Endothelial cell of umbilical vein (primary cell): ENCODE measurements around the gene TMEM200B. TPM values are rescaled to one million over a fixed set of nuclear protein-coding genes. Genes with fewer than 3 reads are reported as not detected.

Experiments
- BruUV-seq: library from RNA; stranded (reverse); fragments of 400-500 nt; replicated peaks from 2 replicates; lab custom pipeline; 2021; lab: Mats Ljungman, UMichigan
- CTCF ChIA-PET: fragments of 300-600, 350-600 bp; sonication (Branson Sonifier 250); formaldehyde crosslinking; loops from one replicate; lab custom pipeline; 2021; ENCODE audit warnings: antibody characterized with exemption, inconsistent platforms; lab: Charles Lee
- POLR2A ChIA-PET: fragments of 300-600, 350-600 bp; sonication (Branson Sonifier 250); formaldehyde crosslinking; loops from one replicate; lab custom pipeline; 2021; ENCODE audit warnings: antibody characterized with exemption, inconsistent platforms; lab: Charles Lee
- DNase-seq: peaks from one replicate; pipeline ENCODE4 v3.0.0-alpha.2; 2011; ENCODE audit warnings: low read depth, low spot score
- FAIRE-seq: peaks from 2 replicates; lab custom pipeline; 2011; peaks lifted over from hg19 to GRCh38; lab: Jason Lieb, UNC
- H2AFZ ChIP-seq: 2 replicates; pipeline ENCODE4 v1.6.0; 2012; ENCODE audit warnings: low read depth, low read length, control low read depth, inconsistent platforms
- H3K27ac ChIP-seq: 2 replicates; pipeline ENCODE4 v1.5.1; 2011; ENCODE audit warnings: low read depth, mild to moderate bottlenecking, control low read depth, low read length, moderate library complexity; ENCODE audit not compliant: insufficient read depth
- H3K27me3 ChIP-seq, 2 experiments: 2 replicates each; pipeline versions ENCODE4 v1.6.0 to v1.6.1; 2011; ENCODE audit warnings: low read length in 2 of 2, mixed read lengths in 1 of 2; ENCODE audit not compliant: control insufficient read depth in 2 of 2, insufficient read depth in 2 of 2
- H3K36me3 ChIP-seq, 2 experiments: 2 replicates in 1 of 2; 3 replicates in 1 of 2; pipeline ENCODE4 v1.5.1; 2011; ENCODE audit warnings: low read length in 2 of 2, mild to moderate bottlenecking in 1 of 2, moderate library complexity in 1 of 2; ENCODE audit not compliant: control insufficient read depth in 2 of 2, insufficient read depth in 2 of 2; ENCODE audit errors: extremely low read depth in 1 of 2
- H3K4me1 ChIP-seq: 3 replicates; pipeline ENCODE4 v1.5.1; 2011; ENCODE audit warnings: mild to moderate bottlenecking, low read length; ENCODE audit not compliant: control insufficient read depth, insufficient read depth; ENCODE audit errors: extremely low read depth
- H3K4me2 ChIP-seq: 2 replicates; pipeline ENCODE4 v1.6.1; 2011; ENCODE audit warnings: low read length, control low read depth, mixed read lengths; ENCODE audit not compliant: insufficient read depth
- H3K4me3 ChIP-seq, 3 experiments: fragments of 200-600 bp in 1 of 3; sonication (generic), shearing (Covaris generic) in 1 of 3; replicated peaks in 1 of 3; 2 replicates each; pipeline ENCODE4 v1.5.1; 2011 to 2016; ENCODE audit warnings: control low read depth in 3 of 3, low read length in 3 of 3, mild to moderate bottlenecking in 2 of 3, inconsistent platforms in 1 of 3, low read depth in 1 of 3, moderate library complexity in 1 of 3; ENCODE audit not compliant: insufficient read depth in 1 of 3
- H3K79me2 ChIP-seq: 2 replicates; pipeline ENCODE4 v1.6.0; 2012; ENCODE audit warnings: low read length, inconsistent platforms; ENCODE audit not compliant: control insufficient read depth, insufficient read depth
- H3K9ac ChIP-seq: replicated peaks from 2 replicates; pipeline ENCODE3; 2011; ENCODE audit warnings: low read length, control low read depth; ENCODE audit not compliant: insufficient read depth; ENCODE audit errors: extremely low read depth
- H3K9me1 ChIP-seq: replicated peaks from 3 replicates; pipeline ENCODE4 v1.6.0; 2011; ENCODE audit warnings: mild to moderate bottlenecking, low read length; ENCODE audit not compliant: control insufficient read depth, insufficient read depth; ENCODE audit errors: extremely low read depth
- H3K9me3 ChIP-seq: replicated peaks from 2 replicates; pipeline ENCODE4 v1.5.1; 2012; ENCODE audit warnings: low read length, inconsistent platforms; ENCODE audit not compliant: control insufficient read depth, insufficient read depth
- H4K20me1 ChIP-seq: replicated peaks from 2 replicates; pipeline ENCODE3; 2011; ENCODE audit warnings: mild to moderate bottlenecking, low read length; ENCODE audit not compliant: control insufficient read depth, insufficient read depth; ENCODE audit errors: extremely low read depth
- CTCF ChIP-seq, 2 donors: IDR thresholded peaks; 1 replicate in 1 of 2; 2 replicates in 1 of 2; pipeline ENCODE4 v1.5.1; 2011; ENCODE audit warnings: low read length in 2 of 2, mild to moderate bottlenecking in 2 of 2, moderate library complexity in 2 of 2, control low read depth in 1 of 2, inconsistent platforms in 1 of 2, low read depth in 1 of 2; ENCODE audit not compliant: insufficient read depth in 1 of 2; ENCODE audit errors: extremely low read depth in 1 of 2
- EZH2 ChIP-seq: IDR thresholded peaks from 2 replicates; pipeline ENCODE4 v1.6.1; 2012; ENCODE audit warnings: borderline replicate concordance, low read depth, mild to moderate bottlenecking, moderate library complexity, low read length, inconsistent platforms; ENCODE audit not compliant: severe bottlenecking
- GATA2 ChIP-seq: IDR thresholded peaks from 2 replicates; pipeline ENCODE4 v1.7.0; 2011; ENCODE audit warnings: low read depth, mild to moderate bottlenecking, moderate library complexity, mixed read lengths, low read length; ENCODE audit not compliant: insufficient read length, insufficient read depth
- JUN ChIP-seq: IDR thresholded peaks from 2 replicates; pipeline ENCODE4 v1.6.1; 2011; ENCODE audit warnings: borderline replicate concordance, low read depth; ENCODE audit not compliant: insufficient read length, insufficient read depth
- MYC ChIP-seq: IDR thresholded peaks from one replicate; pipeline ENCODE4 v1.6.1; 2011; ENCODE audit warnings: mild to moderate bottlenecking, low read depth, low read length
- POLR2A ChIP-seq: IDR thresholded peaks from 2 replicates; pipeline ENCODE4 v1.6.1; 2012; ENCODE audit warnings: low read depth, mild to moderate bottlenecking, control low read depth, low read length
- POLR2AphosphoS5 ChIP-seq: IDR thresholded peaks from 2 replicates; pipeline ENCODE4 v1.6.1; 2012; ENCODE audit warnings: low read depth, mild to moderate bottlenecking, control low read depth, low read length, moderate library complexity; ENCODE audit not compliant: insufficient read depth
- dilution Hi-C: fragments of 300-500 bp; cut with MboI; formaldehyde crosslinking; loops from one replicate; pipeline ENCODE4 v1.15.0; 2019; ENCODE audit warnings: low sequenced_read_pairs; ENCODE audit not compliant: extremely low pct_ligation_motif_present
- intact Hi-C: fragments of 100-400 bp; cut with micrococcal nuclease; formaldehyde crosslinking; loops from one replicate; pipeline ENCODE4 v1.10.0; 2022
- polyA plus RNA-seq, 4 experiments: library from polyadenylated mRNA; depleted of rRNA in 3 of 4; stranded (reverse) in 3 of 4; unstranded in 1 of 4; fragments of >200 nt; gene quantifications; 2 replicates each; pipeline versions ENCODE4 v1.2.1 to v1.2.3, GENCODE V29; 2011 to 2012; ENCODE audit warnings: missing spikeins in 1 of 4
- total RNA-seq: library from RNA; stranded (reverse); gene quantifications from 2 replicates; pipeline ENCODE4 v1.2.3, GENCODE V29; 2021

TMEM200B gene
- total and polyA plus RNA-seq, 2 donors (not counting 3 experiments of a cell fraction or from before 2014, with no cell fraction given), result 0.72 to 1.6 TPM

- POLR2A ChIA-PET, result no interaction called here
- intact Hi-C loops, result no loop called here
- no peaks in the 10 kb centered on the region for H4K20me1 ChIP-seq
- CTCF ChIA-PET, result interaction anchor here (0.7 kb wide), 1 partner anchor 201 kb away, joined by 3 read pairs; no protein-coding TSS in a partner anchor
- H3K27ac ChIP-seq, result no peak overlapping the region
- H3K9me1 ChIP-seq, result no peaks in the 10 kb centered on the region
- no peaks in the 10 kb centered on the region for H3K4me1 ChIP-seq
- no peak for TF ChIP-seq GATA2
- TF ChIP-seq CTCF (IDR thresholded peaks at IDR 0.05; ENCODE audit: extremely low read depth in 1 of 2, insufficient read depth in 1 of 2, low read depth in 1 of 2, low read length in 2 of 2), result no peak
- no peak for TF ChIP-seq POLR2A
- TF ChIP-seq JUN, result no peak
- no peak for TF ChIP-seq MYC
- no peak for TF ChIP-seq POLR2AphosphoS5
- no peak for TF ChIP-seq EZH2
- FAIRE-seq (no peak), DNase-seq (no peak)
- H3K9ac ChIP-seq, result no peak overlapping the region
- H3K9me3 ChIP-seq, result no peaks in the 10 kb centered on the region
- no TSS peak for BruUV-seq
- H3K4me2 ChIP-seq, result no peak overlapping the region
- dilution Hi-C loops, result no loop called here
- H3K27me3 ChIP-seq, result no peaks in the 10 kb centered on the region
- H3K36me3 ChIP-seq, result no peaks in the 10 kb centered on the region
- H2AFZ ChIP-seq, result no peak overlapping the region
- no peak overlapping the region for H3K4me3 ChIP-seq
- no peaks in the 10 kb centered on the region for H3K79me2 ChIP-seq
Measured at GRCh38 chr1:29082519-29082918, 41.2 kb downstream of the TMEM200B start.
